ENCODE measurements around the gene CHKA.

CHKA gene

DNA sequence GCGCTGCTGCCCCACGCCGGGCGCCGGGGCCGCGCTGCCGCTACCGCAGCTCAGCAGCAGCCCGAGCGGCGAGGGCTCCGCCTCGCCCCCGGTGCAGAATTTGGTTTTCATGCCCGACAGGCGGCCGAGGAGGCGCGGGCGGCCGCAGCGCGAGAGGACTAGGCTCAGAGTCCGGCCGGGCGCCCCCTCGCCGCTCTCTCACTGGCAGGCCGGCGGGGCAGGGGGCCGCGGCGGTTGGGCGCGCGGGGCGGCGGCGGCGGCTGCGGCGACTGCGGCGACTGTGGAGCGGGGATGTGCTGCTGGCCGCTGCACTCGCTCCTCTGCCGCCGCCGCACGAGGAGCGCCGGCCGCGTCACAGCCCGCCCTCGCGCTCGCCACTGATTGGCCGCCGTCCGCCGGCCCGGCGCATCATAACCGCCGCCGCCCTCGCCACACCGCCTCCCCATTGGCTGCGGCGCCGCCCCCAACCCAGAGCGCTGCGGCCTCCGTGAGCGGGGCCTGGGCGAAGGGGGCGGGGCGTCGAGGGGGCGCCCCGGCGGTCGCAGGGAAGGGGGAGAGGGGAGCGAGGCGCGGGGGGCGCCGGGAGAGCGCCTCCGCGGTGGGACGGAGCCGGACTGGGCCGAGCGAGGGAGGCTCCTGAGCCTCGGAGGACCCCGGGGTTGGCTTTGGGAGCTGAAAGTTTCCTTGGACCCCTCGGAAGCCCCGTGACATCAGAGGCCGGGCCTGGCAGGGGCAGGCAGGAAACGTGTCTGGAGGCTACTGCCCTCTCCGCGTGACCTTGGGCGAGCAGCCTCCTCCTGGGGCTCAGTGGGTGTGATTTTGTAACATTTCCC lies at the start of gene CHKA:
CHKA (minus strand) TSS at position 322 of the 833 bp plus-strand sequence; CDS start at position 111, 211 bp downstream.
- Mint-ChIP-seq H3K36me3 (peaks cover 2 to 14% of the 10 kb centered on the region in 2 donors), H3K27me3 (no peaks in the 10 kb centered on the region), H3K4me3 (peak within 1 kb of the TSS; percentile 87 to 89), H3K27ac (peak within 1 kb of the TSS; percentile 94), H3K4me1 (peaks cover 23 to 28% of the 10 kb centered on the region in 2 donors), H3K9me3 (no peaks in the 10 kb centered on the region)
- DNase-seq (peak; percentile 90), ATAC-seq (replicated peaks) (peak; percentile 88 to 89)

DNA sequence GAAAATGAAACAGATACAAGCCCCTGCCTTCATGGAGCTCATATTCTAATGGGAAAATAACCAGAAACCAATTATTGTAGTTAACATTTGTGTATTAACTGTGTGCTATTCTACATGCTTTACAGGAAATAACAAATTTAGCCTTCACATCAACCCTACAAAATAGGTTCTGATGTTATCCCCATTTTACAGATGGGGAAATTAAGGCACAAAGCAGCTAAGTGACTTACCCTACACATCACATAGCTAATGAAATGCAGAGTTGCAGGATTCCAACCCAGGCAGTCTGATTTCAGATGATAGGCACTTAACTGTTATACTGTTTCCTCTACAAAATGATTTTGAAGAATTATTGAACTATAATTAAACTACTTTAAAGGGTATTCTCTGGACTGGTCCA lies 48.3 kb upstream of the CHKA start:
- Mint-ChIP-seq H3K36me3 (peaks cover 16 to 29% of the 10 kb centered on the region in 2 donors), H3K9me3 (no peaks in the 10 kb centered on the region)

DNA sequence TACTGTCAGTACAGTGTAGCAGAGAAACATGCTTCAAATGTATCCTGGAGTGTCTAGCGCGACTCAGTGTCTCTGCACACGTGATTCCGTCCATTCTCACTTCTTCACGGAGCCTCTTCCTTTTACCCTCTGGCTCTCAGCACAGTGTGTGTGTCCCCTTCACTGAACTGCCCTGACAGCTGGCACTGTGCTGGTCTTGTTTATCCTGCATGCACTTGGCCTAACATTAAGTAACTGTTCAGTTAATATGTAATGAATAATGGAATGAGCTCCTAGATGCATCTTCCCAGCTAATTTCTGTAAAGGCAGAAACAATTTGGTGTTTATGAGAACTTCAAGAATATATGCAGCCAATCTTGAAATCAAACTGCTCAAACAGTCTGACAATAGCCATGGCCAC lies 47.5 kb upstream of the CHKA start:
- no peak for ATAC-seq (replicated peaks)
- Mint-ChIP-seq H3K4me1 (peaks cover 3 to 6% of the 10 kb centered on the region in 2 donors), H3K27ac (no peak overlapping the region), H3K36me3 (peaks cover 15 to 31% of the 10 kb centered on the region in 2 donors), H3K27me3 (no peaks in the 10 kb centered on the region), H3K4me3 (no peak overlapping the region), H3K9me3 (no peaks in the 10 kb centered on the region)
- DNase-seq: no peak

More for the DNA sequence above, 48.3 kb upstream of the CHKA start:
- Mint-ChIP-seq H3K4me1 (peaks cover 0 to under 1% of the 10 kb centered on the region in 2 donors), H3K4me3 (no peak overlapping the region), H3K27ac (no peak overlapping the region), H3K27me3 (no peaks in the 10 kb centered on the region)
- DNase-seq (no peak), ATAC-seq (replicated peaks) (no peak)

DNA sequence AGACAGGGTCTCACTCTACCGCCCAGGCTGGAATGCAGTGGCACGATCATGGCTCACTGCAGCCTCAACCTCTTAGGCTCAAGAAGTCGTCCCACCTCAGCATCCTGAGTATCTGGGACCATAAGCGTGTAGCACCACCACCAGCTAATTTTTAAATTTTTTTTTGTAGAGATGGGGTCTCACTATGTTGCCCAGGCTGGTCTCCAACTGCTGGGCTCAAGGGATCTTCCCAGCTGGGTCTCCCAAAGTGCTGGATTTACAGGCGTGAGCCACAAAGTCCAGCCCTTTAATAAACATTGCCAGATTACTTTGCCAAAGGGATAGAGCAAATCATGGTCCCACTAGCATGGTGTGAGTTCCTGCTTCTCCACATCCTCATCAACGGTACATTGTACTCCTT lies 46.3 kb upstream of the CHKA start:
- Mint-ChIP-seq H3K9me3 (no peaks in the 10 kb centered on the region), H3K36me3 (peaks cover 18 to 39% of the 10 kb centered on the region in 2 donors), H3K27ac (no peak overlapping the region), H3K4me1 (peaks cover 3 to 6% of the 10 kb centered on the region in 2 donors), H3K4me3 (no peak overlapping the region), H3K27me3 (no peaks in the 10 kb centered on the region)
- no peak for ATAC-seq (replicated peaks)
- no peak for DNase-seq

DNA sequence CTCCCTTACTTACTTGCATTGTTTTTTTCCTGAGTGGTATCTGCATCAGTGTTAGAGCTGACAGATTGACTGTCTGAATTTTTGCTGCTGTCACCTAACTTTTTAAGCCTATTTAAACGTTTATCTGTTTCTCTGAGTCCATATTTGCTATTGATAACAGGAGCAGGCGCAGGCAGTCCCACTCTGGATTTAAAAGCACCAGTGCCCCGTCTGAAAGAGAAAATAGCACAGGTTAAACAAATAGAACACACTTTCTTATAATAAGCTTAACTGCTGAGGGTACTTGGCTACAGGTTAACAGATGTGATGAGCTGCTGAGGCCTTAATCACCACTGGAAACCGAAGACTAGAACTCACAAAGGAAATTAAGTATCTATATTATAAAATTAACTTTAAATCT lies 45.8 kb upstream of the CHKA start:
- ATAC-seq (replicated peaks) (no peak), DNase-seq (no peak)
- no peaks in the 10 kb centered on the region for H3K9me3 Mint-ChIP-seq
- no peaks in the 10 kb centered on the region for H3K27me3 Mint-ChIP-seq
- H3K4me3 Mint-ChIP-seq: no peak overlapping the region
- peaks cover 22 to 42% of the 10 kb centered on the region in 2 donors for H3K36me3 Mint-ChIP-seq
- no peak overlapping the region for H3K27ac Mint-ChIP-seq
- peaks cover 3 to 6% of the 10 kb centered on the region in 2 donors for H3K4me1 Mint-ChIP-seq

DNA sequence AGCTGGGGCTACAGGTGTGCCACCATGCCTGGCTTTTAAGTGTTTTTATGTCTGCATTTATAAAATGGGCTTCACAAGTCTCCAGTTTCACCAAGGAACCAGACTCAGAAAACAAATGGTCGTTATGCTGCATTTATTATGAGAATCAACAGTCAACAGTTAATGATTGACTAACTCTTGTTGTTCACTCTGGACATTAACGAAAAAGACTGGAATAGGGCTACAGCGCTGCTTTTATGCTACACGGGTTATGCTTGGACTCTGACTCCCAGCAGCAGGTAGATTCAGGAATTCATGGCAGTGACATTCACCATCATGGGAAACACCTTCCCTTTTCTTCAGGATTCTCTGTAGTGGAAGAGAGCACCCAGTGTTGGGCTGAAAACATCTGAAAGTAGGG lies 44.4 kb upstream of the CHKA start:
- Mint-ChIP-seq H3K36me3 (peaks cover 24 to 46% of the 10 kb centered on the region in 2 donors), H3K4me1 (peaks cover 3 to 6% of the 10 kb centered on the region in 2 donors), H3K4me3 (no peak overlapping the region), H3K27ac (no peak overlapping the region), H3K9me3 (no peaks in the 10 kb centered on the region), H3K27me3 (no peaks in the 10 kb centered on the region)
- DNase-seq: no peak
- ATAC-seq (replicated peaks): no peak

DNA sequence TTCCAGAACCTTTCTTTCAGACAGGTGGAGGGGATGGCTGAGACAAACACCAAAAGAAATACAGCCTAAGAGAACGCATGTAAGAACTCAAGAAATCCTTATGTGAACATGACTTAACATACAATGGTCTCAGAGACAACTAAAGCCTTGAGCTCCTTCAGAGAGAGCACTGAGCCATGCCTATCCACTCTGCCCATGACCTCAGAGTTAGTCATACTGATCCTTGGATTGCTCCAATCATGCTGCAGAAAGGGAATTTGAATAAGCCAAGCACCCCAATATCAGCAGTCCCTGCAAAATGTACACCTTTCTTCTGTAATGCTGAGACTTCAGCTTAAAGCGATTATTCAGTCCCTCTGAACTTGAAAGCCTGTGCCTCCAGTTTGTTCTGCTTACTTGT lies 43.2 kb upstream of the CHKA start:
- DNase-seq (no peak), ATAC-seq (replicated peaks) (no peak)
- Mint-ChIP-seq H3K27me3 (no peaks in the 10 kb centered on the region), H3K36me3 (peaks cover 23 to 44% of the 10 kb centered on the region in 2 donors), H3K4me3 (no peak overlapping the region), H3K27ac (no peak overlapping the region), H3K4me1 (peaks cover 3 to 6% of the 10 kb centered on the region in 2 donors), H3K9me3 (no peaks in the 10 kb centered on the region)

DNA sequence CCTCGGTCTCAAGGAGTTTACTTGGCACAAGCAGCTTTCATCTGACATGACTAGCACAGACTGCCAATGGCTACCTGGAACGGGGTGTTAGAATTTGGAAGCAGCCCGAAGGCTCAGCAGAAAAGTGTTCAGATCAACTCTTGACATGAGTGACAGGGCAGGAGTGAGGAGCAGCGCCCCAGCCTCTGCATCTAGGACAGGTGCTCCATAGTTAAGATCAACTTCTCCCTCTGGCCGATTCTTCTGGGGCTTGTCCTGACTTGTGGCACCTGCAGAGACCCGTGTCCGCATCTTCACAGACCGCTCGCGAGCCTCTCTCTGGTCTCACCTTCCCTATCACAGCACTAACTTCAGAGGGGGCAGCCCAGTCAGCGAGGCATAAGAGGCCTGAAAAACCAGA lies 42.5 kb upstream of the CHKA start:
- Mint-ChIP-seq H3K4me3 (no peak overlapping the region), H3K9me3 (no peaks in the 10 kb centered on the region), H3K27ac (no peak overlapping the region), H3K36me3 (peaks cover 21 to 46% of the 10 kb centered on the region in 2 donors), H3K27me3 (no peaks in the 10 kb centered on the region), H3K4me1 (peaks cover 3 to 6% of the 10 kb centered on the region in 2 donors)
- ATAC-seq (replicated peaks) (no peak), DNase-seq (no peak)

DNA sequence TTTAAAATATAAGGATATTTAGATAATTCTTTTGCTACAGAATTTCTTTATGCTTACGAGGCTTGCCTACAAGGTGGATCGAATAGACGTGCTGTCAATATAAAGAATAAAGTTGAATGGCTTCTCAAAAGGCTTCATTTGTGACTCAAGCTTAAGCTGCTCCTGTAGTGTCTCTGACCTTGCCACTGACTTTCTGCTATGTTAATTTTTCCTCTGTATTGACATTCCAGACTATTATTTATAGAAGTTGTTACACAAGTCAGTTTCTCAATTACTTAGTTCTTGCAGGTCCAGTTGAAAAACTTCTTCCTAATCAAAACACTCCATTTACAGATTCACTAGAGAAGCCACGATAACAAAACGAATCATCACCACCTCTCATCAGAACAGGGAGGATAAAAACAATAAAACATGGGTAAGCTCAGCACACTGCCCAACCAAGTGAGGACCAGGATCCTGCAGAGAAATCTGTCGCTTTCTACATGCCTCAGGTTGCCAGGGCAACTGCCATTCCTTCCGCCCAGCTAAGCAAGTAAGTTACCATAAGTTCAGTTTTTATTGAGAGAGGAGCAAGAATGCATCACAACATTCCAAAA lies 39.0 kb upstream of the CHKA start:
- H3K27ac Mint-ChIP-seq: no peak overlapping the region
- ATAC-seq (replicated peaks) (no peak), DNase-seq (no peak)
- peaks cover 3 to 6% of the 10 kb centered on the region in 2 donors for H3K4me1 Mint-ChIP-seq
- peaks cover 25 to 46% of the 10 kb centered on the region in 2 donors for H3K36me3 Mint-ChIP-seq
- H3K9me3 Mint-ChIP-seq: no peaks in the 10 kb centered on the region
- no peaks in the 10 kb centered on the region for H3K27me3 Mint-ChIP-seq
- H3K4me3 Mint-ChIP-seq: no peak overlapping the region

DNA sequence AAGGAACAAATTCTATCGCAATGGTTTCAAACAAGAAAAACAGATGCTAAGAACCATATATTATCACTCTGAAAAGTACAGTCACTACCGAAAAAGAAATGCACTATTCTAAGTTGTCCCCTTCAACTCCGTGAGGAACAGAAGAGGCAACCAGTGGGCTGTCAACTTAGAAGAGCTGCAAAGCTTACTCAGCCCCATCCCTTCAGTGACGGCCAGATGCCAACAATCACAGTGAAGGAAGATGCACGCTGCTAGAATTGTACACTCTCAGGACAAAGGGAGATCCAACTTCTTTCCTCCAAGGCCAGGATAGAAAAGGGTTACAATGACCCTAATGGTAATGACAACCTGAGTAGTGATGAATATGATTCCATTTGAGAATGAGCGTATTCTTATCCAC lies 38.5 kb upstream of the CHKA start:
- no peak for ATAC-seq (replicated peaks)
- no peaks in the 10 kb centered on the region for H3K27me3 Mint-ChIP-seq
- peaks cover 25 to 46% of the 10 kb centered on the region in 2 donors for H3K36me3 Mint-ChIP-seq
- peaks cover 3 to 6% of the 10 kb centered on the region in 2 donors for H3K4me1 Mint-ChIP-seq
- no peak overlapping the region for H3K4me3 Mint-ChIP-seq
- no peak overlapping the region for H3K27ac Mint-ChIP-seq
- H3K9me3 Mint-ChIP-seq: no peaks in the 10 kb centered on the region
- no peak for DNase-seq

DNA sequence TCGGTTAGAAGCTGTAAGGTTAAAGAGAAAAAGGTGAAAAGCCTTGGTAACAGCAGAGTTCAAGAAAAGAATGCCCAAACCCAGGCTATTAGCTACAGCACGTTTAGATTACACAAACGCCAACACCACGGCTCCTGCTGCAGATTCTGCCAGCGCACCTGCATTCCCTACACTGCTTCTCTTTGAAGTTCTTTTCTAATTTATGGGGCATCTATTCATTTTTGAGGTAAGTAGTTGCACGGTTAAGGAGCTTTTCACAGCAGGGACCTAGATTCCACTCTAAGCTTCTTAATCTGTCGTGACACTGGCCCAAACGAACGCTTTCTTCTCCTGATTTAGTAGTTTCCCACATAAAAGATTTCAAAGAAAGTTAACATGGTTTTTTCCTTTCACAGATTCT lies 38.0 kb upstream of the CHKA start:
- H3K36me3 Mint-ChIP-seq: peaks cover 25 to 44% of the 10 kb centered on the region in 2 donors
- H3K9me3 Mint-ChIP-seq: no peaks in the 10 kb centered on the region
- ATAC-seq (replicated peaks): no peak
- peaks cover 1 to 2% of the 10 kb centered on the region in 2 donors for H3K4me1 Mint-ChIP-seq
- H3K4me3 Mint-ChIP-seq: no peak overlapping the region
- DNase-seq: no peak
- no peaks in the 10 kb centered on the region for H3K27me3 Mint-ChIP-seq
- H3K27ac Mint-ChIP-seq: no peak overlapping the region

DNA sequence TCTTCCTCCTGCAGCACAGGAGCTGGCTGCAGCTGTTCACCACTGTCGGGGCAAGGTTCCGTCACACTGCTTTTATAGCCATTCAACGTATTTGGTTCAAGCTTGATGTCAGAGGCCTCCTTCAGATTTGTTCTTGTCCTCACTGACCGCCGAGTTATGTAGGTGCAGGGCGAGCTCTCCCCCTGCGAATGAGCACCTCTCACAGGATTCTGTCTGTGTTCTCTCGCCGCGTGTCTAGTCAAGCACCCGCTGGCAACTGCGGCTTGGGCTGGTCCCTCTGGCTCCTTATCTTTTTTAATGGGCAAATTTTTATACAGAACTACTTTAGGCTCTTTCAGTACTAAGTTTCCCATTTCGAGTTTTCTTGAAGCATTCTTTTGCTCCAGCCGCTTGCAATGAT lies 37.4 kb upstream of the CHKA start:
- Mint-ChIP-seq H3K36me3 (peaks cover 25 to 39% of the 10 kb centered on the region in 2 donors), H3K27ac (no peak overlapping the region), H3K27me3 (no peaks in the 10 kb centered on the region), H3K4me1 (no peaks in the 10 kb centered on the region), H3K4me3 (no peak overlapping the region), H3K9me3 (no peaks in the 10 kb centered on the region)
- no peak for ATAC-seq (replicated peaks)
- no peak for DNase-seq

DNA sequence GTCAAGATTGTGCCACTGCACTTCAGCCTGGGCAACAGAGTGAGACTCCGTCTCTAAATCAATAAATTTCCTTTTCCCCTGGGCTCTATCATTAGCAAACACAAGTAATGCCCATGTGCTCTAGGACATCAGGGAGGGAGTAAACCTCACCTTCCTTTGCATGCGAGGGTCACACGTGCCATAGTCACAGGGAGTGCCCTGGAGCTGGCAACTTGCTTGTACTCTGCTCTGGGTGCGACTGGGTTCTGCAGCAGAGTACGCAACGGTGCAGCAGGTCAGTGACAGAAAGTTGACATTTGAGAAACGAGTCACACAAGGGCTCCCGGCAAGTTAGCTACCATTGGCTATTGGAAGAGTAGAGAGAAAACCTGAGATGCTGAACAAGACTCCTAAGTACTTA lies 32.6 kb upstream of the CHKA start:
- Mint-ChIP-seq H3K9me3 (no peaks in the 10 kb centered on the region), H3K27me3 (no peaks in the 10 kb centered on the region), H3K4me1 (no peaks in the 10 kb centered on the region), H3K36me3 (peaks cover 10 to 11% of the 10 kb centered on the region in 2 donors), H3K4me3 (no peak overlapping the region), H3K27ac (no peak overlapping the region)
- ATAC-seq (replicated peaks): no peak
- DNase-seq: no peak

DNA sequence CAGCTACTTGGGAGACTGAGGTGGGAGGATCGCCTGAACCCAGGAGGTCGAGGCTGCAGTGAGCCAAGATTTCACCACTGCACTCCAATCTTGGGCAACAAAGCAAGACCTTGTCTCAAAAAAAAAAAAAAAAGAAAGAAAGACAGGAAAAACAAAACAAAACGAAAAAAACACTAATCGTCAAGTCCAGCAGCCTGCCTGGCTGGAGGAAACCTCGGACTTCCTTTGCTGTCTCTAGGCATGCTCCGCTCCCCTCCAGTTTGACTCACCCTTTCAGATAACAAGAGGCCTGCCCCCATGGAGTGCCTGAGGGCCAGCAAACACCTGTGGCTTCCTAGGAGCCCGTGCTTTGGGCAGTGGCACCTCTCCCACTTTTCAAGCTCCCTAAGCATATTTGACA lies 28.8 kb upstream of the CHKA start:
- peaks cover 0 to 4% of the 10 kb centered on the region in 2 donors for H3K27me3 Mint-ChIP-seq
- H3K36me3 Mint-ChIP-seq: no peaks in the 10 kb centered on the region
- H3K4me1 Mint-ChIP-seq: no peaks in the 10 kb centered on the region
- ATAC-seq (replicated peaks) (no peak), DNase-seq (no peak)
- H3K4me3 Mint-ChIP-seq: no peak overlapping the region
- no peaks in the 10 kb centered on the region for H3K9me3 Mint-ChIP-seq
- H3K27ac Mint-ChIP-seq: no peak overlapping the region

DNA sequence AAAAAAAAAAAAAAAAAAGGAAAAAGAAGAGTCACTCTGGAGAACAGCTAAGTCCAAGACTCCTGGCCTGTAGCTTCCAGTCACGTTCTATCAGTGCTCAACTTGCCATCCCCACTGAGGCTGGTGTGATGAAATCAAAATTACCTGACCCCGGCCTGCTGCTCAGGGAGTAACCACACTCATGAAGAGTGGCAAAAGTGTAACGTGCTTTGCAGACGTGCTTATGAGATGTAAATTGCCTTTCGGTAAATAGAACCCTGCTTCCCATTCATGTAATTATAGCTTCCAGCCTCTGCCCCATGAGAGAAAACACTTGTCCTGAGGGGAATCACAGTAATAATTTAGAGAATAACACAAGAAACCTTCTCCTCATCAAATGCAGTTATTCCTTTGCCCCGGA lies 28.2 kb upstream of the CHKA start:
- no peak for ATAC-seq (replicated peaks)
- peaks cover 0 to 4% of the 10 kb centered on the region in 2 donors for H3K27me3 Mint-ChIP-seq
- no peaks in the 10 kb centered on the region for H3K4me1 Mint-ChIP-seq
- no peak overlapping the region for H3K27ac Mint-ChIP-seq
- no peaks in the 10 kb centered on the region for H3K36me3 Mint-ChIP-seq
- no peak for DNase-seq
- H3K4me3 Mint-ChIP-seq: no peak overlapping the region
- H3K9me3 Mint-ChIP-seq: no peaks in the 10 kb centered on the region

Measured in stimulated activated naive B cell treated with anti-CD40 and anti-IgM and Interleukin-4, amounts not matched to agents 10 μg/mL and 1 μg/mL and 100 μg/mL, for 72 hours (primary cell).